Measurements from ENCODE around the gene SLC2A10. TPM values are rescaled to one million over a fixed set of nuclear protein-coding genes. Genes with fewer than 3 reads are reported as not detected.

The SLC2A10 gene
- total RNA-seq, 1 experiment from 2014 or later = 9.6 TPM

GRCh38 chr20:46670585-46671584 lies 38.6 kb upstream of the SLC2A10 start:
- Histone ChIP-seq H3K4me3 (ENCODE audit: low read length) (no peak overlapping the region), H3K79me2 (ENCODE audit: low read length) (no peaks in the 10 kb centered on the region), H3F3A (ENCODE audit: low read length, unreplicated experiment) (no peaks in the 10 kb centered on the region), H4K20me1 (ENCODE audit: low read length) (no peaks in the 10 kb centered on the region), H3K4me2 (ENCODE audit: low read length) (no peak overlapping the region), H3K9ac (ENCODE audit: low read length) (no peak overlapping the region), H2AFZ (ENCODE audit: low read length) (no peak overlapping the region), H3K4me1 (ENCODE audit: insufficient read depth, low read length) (no peaks in the 10 kb centered on the region), H3K27me3 (ENCODE audit: low read length) (no peaks in the 10 kb centered on the region), H3K27ac (ENCODE audit: low read length) (no peak overlapping the region), H3K36me3 (ENCODE audit: low read depth, low read length) (no peaks in the 10 kb centered on the region), H3K9me3 (ENCODE audit: low read length) (peaks cover 12% of the 10 kb centered on the region), H3K9me2 (replicated peaks; ENCODE audit: low read length) (no peaks in the 10 kb centered on the region)
- POLR2A ChIA-PET (ENCODE audit: unreplicated experiment) = no interaction called here
- intact Hi-C loops (cut with micrococcal nuclease) = no loop called here
- BruUV-seq (replicated peaks) = no TSS peak
- no peak for ATAC-seq
- TF ChIP-seq EZH2 (IDR thresholded peaks at IDR 0.05; ENCODE audit: low read length, unreplicated experiment) (no peak), EZH2phosphoT487 (IDR thresholded peaks at IDR 0.05; ENCODE audit: borderline replicate concordance, low read length) (no peak), CTCF (conservative IDR thresholded peaks at IDR 0.05; ENCODE audit: low read depth, low read length) (no peak)
- CTCF ChIA-PET = no interaction called here
- no peak for DNase-seq

DNA sequence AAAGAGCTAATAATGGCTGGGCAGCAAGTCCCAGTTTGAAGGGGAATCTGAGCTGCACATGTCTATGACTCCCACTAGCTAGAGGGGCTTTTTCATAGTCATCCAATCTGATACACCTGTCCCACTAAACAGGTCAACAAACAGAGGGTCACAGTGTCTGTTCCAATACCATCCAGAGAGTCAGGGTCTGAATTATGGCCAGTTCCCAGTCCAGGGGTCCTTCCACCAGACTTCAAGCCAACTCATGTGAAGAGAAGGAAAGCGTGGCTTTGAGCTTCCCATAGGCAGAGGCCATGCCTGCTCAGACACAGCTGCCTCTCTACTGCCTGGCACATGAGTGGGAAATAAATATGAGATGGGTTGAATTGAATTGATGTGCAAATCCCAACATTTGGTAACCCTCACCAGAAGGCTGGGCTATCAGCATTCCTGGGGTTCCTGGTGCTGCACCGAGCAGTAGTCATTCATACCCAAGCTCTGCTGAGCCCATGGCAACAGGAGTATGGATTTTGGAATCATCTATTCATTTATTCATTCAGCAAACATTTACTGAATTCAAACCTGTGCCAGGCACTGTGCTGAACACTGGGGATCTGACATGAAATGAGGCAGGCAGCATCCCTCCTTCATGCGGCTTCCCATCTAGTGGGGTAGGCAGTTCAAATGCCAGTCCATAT lies 37.4 kb upstream of the SLC2A10 start:
- no peak overlapping the region for H3K27ac ChIP-seq (ENCODE audit: low read length)
- ChIA-PET CTCF (no interaction called here), POLR2A (ENCODE audit: unreplicated experiment) (no interaction called here)
- no peaks in the 10 kb centered on the region for H3K36me3 ChIP-seq (ENCODE audit: low read depth, low read length)
- intact Hi-C loops (cut with micrococcal nuclease) = no loop called here
- BruUV-seq (replicated peaks) = no TSS peak
- H2AFZ ChIP-seq (ENCODE audit: low read length) = no peak overlapping the region
- peaks cover 12% of the 10 kb centered on the region for H3K9me3 ChIP-seq (ENCODE audit: low read length)
- H3K9me2 ChIP-seq (replicated peaks; ENCODE audit: low read length) = no peaks in the 10 kb centered on the region
- no peaks in the 10 kb centered on the region for H3K27me3 ChIP-seq (ENCODE audit: low read length)
- no peak overlapping the region for H3K4me2 ChIP-seq (ENCODE audit: low read length)
- H3K79me2 ChIP-seq (ENCODE audit: low read length) = no peaks in the 10 kb centered on the region
- H3K4me3 ChIP-seq (ENCODE audit: low read length) = no peak overlapping the region
- H3K9ac ChIP-seq (ENCODE audit: low read length) = no peak overlapping the region
- H3K4me1 ChIP-seq (ENCODE audit: insufficient read depth, low read length) = no peaks in the 10 kb centered on the region
- H3F3A ChIP-seq (ENCODE audit: low read length, unreplicated experiment) = no peaks in the 10 kb centered on the region
- ATAC-seq = no peak
- TF ChIP-seq EZH2 (IDR thresholded peaks at IDR 0.05; ENCODE audit: low read length, unreplicated experiment) (no peak), CTCF (conservative IDR thresholded peaks at IDR 0.05; ENCODE audit: low read depth, low read length) (no peak), EZH2phosphoT487 (IDR thresholded peaks at IDR 0.05; ENCODE audit: borderline replicate concordance, low read length) (no peak)
- no peak for DNase-seq
- H4K20me1 ChIP-seq (ENCODE audit: low read length) = no peaks in the 10 kb centered on the region
